Activated CD8-positive, alpha-beta memory T cell treated with anti-CD3 and anti-CD28 coated beads for 48 hours (primary cell): Measurements from ENCODE around the gene PYROXD2.

Experiments
- DNase-seq, 3 experiments: peaks; one replicate each; pipeline ENCODE4 v3.0.0-alpha.2; 2020; ENCODE audit warnings: low read depth in 2 of 3, low spot score in 2 of 3

PYROXD2 gene

DNA sequence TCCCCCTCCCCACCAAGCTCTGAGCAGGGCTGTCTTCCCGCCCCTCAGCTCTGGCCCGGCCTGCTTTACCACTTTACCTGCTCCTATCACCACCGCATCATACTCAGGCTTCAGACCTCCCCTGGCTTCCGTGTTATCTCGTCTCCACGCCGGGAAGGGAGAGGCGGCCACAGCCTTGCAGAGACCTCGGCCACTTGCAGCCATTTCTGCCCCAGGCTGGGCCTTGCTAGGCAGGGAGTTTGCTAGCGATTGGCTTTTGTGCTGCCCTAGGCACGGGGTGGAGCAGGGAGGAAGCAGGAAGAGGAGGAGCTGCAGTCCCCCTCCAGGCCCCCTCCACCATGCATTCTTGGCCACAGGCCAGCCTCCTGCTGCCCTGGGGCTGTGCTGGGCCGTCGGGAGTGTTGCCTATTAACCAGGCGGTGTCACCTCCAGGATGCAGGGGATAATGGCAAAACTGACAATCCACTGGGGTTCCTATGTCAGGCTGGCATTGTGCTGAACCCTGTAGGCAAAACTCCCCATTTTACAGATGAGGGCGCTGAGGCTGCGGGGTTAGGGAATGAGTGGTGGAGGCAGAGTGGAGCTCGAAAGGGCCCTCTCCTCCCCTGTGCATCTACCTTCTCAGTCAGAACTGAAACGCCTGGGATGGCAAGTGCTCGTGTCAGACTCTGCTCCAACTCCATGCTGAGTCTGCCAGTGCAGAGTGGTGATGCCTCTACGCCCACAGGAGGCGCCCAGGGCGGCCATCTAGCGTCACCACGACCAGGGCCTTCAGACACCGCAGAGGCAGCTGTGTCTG is at the start of gene PYROXD2:
Gene PYROXD2, minus strand, starts transcription at position 251 of the 799 bp plus-strand sequence. Its CDS starts 47 bp downstream, at position 204.
- DNase-seq: peak in 1 of 3 experiments; percentile 20

GRCh38 chr10:98463976-98464754 is 49.2 kb upstream of the PYROXD2 start:
- no peak for DNase-seq

GRCh38 chr10:98463016-98463415 is 48.0 kb upstream of the PYROXD2 start:
- no peak for DNase-seq

GRCh38 chr10:98461500-98461842 is 46.5 kb upstream of the PYROXD2 start:
- DNase-seq: no peak

DNA sequence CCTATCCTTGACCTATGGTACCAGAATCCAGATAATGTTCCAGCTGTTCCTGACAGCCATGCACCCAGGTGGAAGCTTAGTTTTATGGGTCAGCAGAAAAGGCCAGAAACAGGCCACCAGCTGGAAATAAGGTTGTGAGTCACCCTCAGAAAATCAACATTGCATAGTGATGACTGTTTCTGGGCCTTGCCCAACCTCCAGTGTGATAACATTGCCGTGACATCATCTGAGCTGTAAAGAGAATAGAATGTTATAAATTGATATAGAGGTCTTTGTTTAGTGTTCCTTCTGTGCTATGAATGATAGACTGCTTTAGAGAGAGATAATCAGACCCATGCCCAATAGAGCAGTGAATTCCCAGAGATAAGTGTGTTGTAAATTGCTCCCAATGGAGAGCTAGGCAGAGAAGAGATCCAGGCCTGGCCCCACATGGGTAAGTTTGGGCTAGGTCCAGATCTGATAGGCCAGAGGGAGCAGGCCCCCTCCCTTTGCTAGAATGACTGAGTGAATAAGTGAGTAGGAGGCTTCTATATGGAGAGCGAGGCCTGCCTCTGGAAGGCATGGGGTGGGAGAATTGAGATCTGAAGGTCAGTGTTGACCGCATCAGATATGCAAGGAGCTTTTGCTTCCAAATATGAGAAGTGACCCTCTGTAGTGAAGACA is 46.0 kb upstream of the PYROXD2 start:
- no peak for DNase-seq

DNA sequence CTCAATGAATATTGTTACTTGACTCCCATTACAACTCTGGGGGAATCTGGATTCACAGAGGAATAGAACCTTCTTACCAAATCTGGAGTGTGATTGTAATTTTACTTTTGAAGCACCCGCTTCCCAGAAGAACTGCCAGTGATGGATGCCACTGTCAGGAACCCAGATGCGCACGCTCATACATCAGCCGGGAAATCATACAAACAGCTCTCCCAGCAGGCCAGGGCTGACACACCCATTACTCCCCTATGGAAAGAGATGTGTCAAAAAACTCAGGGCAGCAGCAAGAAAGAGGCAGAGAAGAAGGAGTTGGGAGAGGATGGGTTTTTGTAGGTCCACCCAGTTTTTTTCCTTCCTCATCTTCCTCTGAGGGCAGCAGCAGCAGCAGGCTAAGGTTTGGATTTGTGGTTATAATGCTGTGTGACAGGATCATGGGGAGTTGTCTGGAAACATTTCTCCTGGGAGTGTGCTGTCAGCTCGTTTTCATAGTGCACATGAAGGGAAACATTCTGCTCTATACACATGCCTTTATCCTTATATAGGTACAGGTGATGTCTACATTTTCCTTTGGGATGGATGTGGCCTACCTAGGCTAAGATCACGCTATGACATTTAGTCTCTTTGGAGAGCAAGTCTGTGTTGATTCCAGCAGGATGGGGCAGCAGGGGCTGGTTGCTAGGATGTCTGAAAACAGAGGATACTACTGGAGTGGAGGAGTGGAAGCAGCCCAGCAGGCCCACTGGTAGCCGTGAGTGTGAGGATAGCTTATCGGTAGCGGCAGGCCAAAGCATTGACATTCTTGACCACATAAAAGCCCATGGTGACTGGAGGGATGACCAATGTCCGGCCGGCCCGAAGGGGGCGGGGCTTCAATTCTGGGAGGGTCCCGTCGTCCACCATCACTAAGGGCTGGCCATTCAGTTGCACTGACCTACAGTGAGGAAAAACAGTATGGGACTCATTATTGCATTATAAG is 44.1 kb upstream of the PYROXD2 start:
- DNase-seq: no peak

DNA sequence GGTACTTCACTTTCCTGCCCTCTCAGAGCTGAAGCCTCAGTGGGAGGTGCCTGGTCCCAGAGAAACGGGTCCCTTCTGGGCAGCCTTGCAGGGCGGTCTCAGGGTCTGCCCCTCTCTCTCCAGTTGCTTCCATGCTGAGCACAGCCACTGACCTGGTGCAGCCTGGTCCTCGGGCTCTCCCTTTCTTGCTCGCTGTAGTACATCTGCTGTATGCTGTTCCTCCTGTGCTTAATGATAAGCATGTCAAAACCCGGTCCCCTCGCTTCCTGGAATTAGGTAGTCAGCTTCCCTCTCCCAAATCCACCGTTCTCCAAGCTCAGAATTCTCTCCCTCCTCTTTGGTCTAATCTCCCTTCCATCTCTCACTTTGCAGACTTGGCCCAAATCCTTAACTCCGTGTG is 42.7 kb upstream of the PYROXD2 start:
- no peak for DNase-seq

- no peak for DNase-seq
Measured at GRCh38 chr10:98456686-98457482, 41.9 kb upstream of the PYROXD2 start.

DNA sequence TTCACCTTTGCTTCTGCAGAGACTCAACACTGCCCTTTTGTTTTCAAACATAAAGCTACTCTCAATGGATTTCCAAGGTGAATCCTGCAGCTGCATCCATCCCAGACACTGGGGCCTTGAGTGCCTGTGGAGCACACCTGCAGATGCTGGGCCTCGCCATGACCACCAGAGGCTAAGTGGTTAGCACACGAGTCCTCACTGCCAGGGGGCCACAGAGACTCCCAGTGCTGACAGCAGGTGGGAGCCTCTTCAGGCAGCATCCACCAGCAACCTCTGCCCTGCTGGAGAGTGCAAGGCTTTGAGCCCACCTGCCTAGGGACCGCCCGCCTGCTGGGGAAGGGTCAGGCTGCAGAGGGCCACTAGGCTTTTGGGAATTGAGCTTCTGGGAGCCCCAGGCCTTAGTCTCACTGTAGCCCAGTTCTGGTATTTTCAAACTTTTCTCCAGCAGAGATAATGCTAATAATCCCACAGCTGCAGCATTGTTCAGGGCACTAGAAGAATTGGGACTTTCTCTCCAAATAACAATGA is 41.1 kb upstream of the PYROXD2 start:
- no peak for DNase-seq

- no peak for DNase-seq
Measured at GRCh38 chr10:98453729-98454128, 38.7 kb upstream of the PYROXD2 start.

DNA sequence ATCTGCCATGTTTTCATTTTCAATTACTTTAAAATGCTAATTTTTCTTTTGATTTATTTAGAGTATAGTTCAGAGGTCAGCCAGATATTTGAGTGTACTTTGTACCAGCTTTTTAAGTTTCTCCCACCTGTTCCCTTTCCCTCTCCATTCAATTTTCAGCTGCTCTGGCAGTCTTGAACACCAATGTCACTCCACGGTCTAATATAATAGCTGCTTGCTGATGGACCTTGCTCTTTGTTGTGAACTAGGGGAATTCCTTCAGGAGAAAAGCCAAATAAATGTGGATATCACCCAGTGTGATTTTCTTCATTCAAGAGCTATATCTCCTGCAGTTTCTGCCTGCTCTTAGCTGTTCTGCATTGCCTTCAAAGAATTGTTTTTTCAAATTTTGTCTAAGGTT is 35.6 kb upstream of the PYROXD2 start:
- no peak for DNase-seq

DNA sequence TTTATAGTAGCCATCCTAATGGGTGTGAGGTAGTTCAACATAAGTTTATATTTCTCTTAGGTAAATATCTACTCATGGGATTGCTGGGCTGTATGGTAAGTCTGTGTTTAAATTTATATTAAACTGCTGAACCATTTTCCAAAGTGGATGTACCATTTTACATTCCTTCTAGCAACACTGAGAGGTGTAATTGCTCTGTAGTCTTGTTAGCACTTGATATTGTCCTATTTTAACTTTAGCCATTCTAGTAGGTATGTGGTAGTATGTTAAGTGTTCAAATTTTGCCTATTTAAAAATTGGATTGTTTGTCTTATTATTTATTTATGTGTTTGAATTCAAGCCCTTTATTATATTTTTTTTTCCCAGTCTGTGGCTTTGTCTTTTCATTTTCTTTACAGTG is 34.3 kb upstream of the PYROXD2 start:
- DNase-seq: no peak

GRCh38 chr10:98446661-98447221 is 31.8 kb upstream of the PYROXD2 start, which contains the start of gene HPS1:
Gene HPS1, minus strand, starts transcription at chr10:98446935. Its CDS starts 3,695 bp downstream, at chr10:98443240.
- DNase-seq: peak; percentile 64 to 76 (median 74)

DNA sequence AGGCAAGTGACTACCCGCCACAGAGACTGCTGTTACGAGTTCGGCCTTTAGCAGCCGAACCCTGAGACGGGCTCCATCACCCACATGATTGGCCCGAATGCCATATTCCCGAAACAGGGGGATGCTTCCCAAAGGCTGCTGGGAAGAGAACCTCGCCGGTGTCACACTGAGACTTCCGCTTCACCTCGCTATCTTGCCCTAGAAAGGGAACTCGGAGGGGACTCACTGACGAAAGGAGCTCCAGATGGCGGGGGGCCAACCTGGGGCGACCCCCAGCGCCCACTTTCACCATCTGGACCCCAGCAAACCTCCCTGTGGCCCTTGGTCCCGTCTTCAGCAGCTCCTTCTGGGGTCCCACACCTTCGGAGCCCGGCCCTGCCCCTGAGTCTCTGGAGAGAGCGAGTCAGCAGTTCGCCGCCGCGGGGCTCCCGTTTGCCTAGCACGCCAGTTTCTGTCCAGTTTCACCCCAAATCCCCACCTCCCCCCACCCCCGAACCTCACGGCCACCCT is 31.2 kb upstream of the PYROXD2 start:
- peak in 1 of 3 experiments; percentile 15 for DNase-seq

DNA sequence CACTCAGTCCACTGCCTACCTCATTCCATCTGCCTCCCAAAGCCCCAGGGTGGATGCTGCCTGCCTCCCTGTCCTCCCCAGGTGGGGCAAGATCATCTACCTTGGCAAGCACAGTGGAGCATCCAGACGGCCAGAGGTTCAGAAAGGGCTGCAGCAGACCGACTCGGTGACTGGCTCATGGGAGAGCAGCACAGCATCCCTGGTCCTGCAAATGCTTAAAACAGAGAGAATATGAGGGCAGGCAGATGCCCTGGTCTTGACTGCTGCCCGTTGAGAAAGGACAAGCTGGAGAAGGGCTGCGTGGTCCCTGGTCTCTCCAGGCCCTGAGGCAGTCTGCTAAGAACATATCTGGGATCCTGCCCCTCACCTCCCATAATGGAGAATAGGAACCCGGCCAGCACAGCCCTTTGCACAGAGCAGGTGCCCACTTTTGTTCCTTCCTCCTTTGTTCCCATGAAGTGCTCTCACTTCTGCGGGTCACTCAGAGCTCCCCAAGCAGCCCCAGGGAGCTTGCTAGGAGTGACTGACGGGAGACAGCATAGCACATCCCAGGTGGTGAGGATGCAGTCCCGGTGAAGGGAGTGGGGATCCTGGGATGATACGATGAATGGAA is 30.3 kb upstream of the PYROXD2 start:
- DNase-seq: no peak

- DNase-seq: no peak
Measured at GRCh38 chr10:98444314-98445006, 29.5 kb upstream of the PYROXD2 start.

GRCh38 chr10:98438715-98439114 is 23.7 kb upstream of the PYROXD2 start:
- DNase-seq: no peak

GRCh38 chr10:98436704-98437103 is 21.7 kb upstream of the PYROXD2 start:
- DNase-seq: no peak
